GM18861 (cell line): ENCODE results near the gene CEP68.
"Not testable (repeated sequence)": the region's sequence is repeated elsewhere in the genome, so short reads cannot be mapped to it uniquely, and the experiment has no call there.

Source experiments
- ATAC-seq: cut with Tn5 transposase; IDR thresholded peaks from one replicate; pipeline ENCODE4 v1.9.1; 2021; ENCODE audit not compliant: unreplicated experiment

The CEP68 gene

DNA sequence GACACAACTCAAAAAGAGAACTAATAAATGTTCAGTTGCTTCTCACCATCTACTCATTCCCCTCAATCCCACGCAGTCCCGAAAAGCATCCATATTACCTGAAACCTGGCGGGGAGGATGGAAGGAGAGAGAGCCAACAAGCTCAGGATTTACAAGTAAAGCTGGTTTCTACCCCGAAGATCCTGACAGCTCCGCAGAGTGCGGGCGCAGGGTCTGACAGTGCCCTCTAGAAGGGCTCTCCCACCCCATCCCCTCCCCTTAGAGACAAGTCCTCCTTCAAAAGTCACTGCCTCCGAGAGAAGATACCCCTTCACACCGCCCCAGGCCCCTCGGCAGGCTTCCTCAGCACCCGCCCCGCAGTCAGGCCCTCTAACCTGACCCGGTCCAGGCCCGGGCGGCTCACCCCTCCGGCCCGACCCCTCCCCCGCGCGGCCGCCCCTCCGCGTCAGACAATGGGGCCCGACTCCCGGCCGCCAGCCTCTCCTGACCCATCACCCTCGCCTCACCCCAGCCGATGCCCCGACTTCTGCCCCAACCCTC lies 73.1 kb downstream of the CEP68 start:
- ATAC-seq = no peak

DNA sequence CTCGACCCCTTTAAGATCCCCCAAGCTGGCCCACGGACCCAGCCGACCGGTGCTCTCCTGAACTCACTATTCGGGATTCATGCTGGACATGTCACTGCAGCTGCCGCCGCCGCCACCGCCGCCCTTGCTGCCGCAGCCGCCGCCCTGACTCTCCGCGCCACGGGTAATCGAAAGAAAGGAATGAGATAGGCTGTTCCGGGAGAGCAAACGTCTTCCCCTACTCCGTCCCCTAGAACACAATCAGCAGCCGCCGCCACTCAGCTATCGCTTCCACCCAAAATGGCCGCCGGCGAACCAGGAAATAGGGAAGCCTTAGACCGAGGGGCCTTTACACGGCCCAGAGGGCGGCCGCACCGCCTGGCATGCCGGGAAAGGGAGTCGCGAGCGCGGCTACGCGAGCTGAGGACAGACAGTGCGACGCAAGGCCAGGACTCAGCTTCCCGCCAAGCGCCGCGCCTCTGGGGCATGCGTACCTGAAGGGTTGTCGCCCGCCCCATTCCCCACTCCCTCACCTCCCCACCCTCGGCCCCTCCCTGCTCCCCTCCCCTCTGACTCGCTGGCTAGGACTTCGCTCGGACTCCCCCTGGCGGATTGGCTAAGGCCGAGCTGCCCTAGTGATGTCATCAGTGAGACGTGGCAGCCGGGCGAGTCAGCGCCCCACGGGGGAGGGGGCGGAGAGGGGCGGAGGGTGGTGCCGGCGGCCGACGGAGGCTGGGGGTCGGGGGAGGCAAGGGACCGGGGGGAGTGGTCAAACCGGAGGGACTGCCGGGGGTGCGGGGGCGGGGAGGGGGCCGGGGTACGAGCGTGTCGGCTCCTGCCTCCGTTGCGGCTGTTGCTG lies 73.8 kb downstream of the CEP68 start, which contains the start of gene RAB1A:
RAB1A (minus strand) TSS at position 281 of the 838 bp plus-strand sequence; CDS start at position 90, 191 bp downstream.
- peak; percentile 96 for ATAC-seq

DNA sequence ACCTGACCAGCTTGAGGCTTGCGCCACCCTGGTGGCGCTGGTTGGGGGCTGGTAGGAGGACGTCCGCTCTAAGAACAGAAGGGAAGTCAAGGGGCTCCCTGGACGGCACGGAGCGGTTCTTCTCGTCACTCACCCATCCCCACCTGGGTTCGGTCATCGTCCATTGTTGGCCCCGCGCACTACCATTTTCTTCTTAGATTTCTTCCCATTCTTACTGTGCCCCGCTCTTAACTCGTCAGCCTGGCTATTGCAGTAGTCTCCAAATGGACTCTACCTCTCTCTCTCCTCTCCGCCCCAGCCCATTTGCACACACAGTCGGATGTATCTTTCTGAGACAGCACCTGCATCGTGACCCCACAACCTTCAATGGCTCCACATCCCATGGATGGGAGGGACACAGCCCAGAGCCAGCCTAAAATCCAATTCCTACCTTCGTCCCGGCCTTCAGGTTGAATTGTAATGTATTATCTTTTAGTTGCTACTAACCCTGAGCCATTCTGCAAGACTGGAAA lies 74.5 kb downstream of the CEP68 start:
- peak; percentile 13 for ATAC-seq

DNA sequence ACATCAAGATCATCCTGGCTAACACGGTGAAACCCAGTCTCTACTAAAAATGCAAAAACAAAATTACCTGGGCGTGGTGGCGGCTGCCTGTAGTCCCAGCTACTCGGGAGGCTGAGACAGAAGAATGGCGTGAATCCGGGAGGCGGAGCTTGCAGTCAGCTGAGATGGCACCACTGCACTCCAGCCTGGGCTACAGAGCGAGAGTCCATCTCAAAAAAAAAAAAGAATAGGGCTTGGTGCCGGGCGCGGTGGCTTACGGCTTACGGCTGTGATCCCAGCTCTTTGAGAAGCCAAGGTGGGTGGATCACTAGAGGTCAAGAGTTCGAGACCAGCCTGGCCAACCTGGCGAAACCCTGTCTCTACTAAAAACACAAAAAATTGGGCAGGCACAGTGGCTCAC lies 76.7 kb downstream of the CEP68 start:
- not testable (repeated sequence) for ATAC-seq

DNA sequence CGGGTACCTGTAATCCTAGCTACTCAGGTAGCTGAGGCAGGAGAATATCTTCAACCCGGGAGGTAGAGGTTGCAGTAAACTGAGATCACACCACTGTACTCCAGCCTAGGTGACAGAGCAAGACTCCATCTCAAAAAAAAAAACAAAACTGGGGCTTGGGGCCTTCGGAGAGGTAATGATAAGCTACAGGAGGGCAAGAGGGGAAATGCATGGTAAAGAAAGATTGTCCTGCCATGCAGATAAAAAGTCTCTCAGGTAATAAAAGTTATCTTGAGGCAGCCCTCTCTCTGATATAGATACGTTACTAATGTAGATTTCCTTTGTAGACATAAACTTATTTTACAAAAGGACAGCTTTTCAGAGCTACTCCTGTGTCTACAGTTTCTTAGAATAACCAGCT lies 77.4 kb downstream of the CEP68 start:
- no peak for ATAC-seq

DNA sequence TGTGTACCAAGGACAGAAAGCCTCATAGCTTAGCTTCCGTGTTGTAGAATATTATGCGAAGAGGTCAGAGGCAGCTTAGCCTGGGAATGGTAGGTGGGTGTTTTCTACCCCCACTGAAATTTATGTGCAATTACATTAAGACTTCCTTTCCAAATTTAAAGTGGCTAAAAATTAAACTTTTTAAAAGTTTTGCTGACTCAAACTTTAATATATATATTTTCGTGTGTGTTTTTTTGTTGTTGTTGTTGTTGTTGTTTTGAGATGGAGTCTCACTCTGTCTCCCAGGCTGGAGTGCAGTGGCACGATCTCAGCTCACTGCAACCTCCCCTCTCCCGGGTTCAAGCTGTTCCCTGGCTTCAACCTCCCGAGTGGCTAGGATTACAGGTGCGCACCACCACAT lies 77.9 kb downstream of the CEP68 start:
- ATAC-seq = no peak

DNA sequence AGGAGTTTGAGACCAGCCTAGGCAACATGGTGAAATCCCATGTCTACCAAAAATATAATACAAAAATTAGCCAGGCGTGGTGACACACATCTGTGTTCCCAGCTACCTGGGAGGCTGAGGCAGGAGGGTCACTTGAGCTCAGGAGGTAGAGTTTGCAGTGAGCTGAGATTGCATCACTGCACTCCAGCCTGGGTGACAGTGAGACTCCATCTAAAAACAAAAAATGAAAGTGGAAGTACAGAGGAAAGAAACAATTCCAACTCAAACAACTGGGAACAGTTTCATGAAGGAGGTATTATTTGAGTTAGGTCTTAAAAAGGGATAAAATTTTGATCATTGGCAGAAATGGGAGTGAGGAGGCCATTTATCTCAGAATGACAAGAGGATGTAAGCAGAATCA lies 80.0 kb downstream of the CEP68 start:
- no peak for ATAC-seq
